HG02678 (cell line): ENCODE results near the gene OPCML.

Experiments used
- ATAC-seq: cut with Tn5 transposase; IDR thresholded peaks from one replicate; pipeline ENCODE4 v1.9.1; 2021; ENCODE audit warnings: mild to moderate bottlenecking, moderate library complexity; ENCODE audit not compliant: unreplicated experiment

Gene OPCML

GRCh38 chr11:133362916-133363315 lies 169.4 kb downstream of the OPCML start:
- no peak for ATAC-seq

- no peak for ATAC-seq
Measured at GRCh38 chr11:133362156-133362555, 170.1 kb downstream of the OPCML start.

- no peak for ATAC-seq
Measured at GRCh38 chr11:133361689-133361994, 170.7 kb downstream of the OPCML start.

GRCh38 chr11:133360860-133361688 lies 171.2 kb downstream of the OPCML start:
- no peak for ATAC-seq

- ATAC-seq, result no peak
Measured at GRCh38 chr11:133355095-133355494, 177.2 kb downstream of the OPCML start.

GRCh38 chr11:133354069-133354468 lies 178.2 kb downstream of the OPCML start:
- ATAC-seq, result no peak

GRCh38 chr11:133350045-133350444 lies 182.3 kb downstream of the OPCML start:
- ATAC-seq, result no peak

GRCh38 chr11:133347988-133348387 lies 184.3 kb downstream of the OPCML start:
- ATAC-seq, result no peak

GRCh38 chr11:133346137-133346536 lies 186.2 kb downstream of the OPCML start:
- ATAC-seq, result no peak

GRCh38 chr11:133343951-133344350 lies 188.3 kb downstream of the OPCML start:
- ATAC-seq, result no peak

GRCh38 chr11:133339495-133340140 lies 192.7 kb downstream of the OPCML start:
- no peak for ATAC-seq

- ATAC-seq, result no peak
Measured at GRCh38 chr11:133338588-133338987, 193.7 kb downstream of the OPCML start.

- no peak for ATAC-seq
Measured at GRCh38 chr11:133337951-133338418, 194.3 kb downstream of the OPCML start.

- ATAC-seq, result no peak
Measured at GRCh38 chr11:133337193-133337592, 195.1 kb downstream of the OPCML start.

- no peak for ATAC-seq
Measured at GRCh38 chr11:133331031-133331430, 201.3 kb downstream of the OPCML start.

GRCh38 chr11:133326849-133327248 lies 205.5 kb downstream of the OPCML start:
- ATAC-seq, result no peak

GRCh38 chr11:133326332-133326731 lies 206.0 kb downstream of the OPCML start:
- no peak for ATAC-seq

- ATAC-seq, result no peak
Measured at GRCh38 chr11:133325711-133326110, 206.6 kb downstream of the OPCML start.

GRCh38 chr11:133323354-133323753 lies 208.9 kb downstream of the OPCML start:
- no peak for ATAC-seq

GRCh38 chr11:133318221-133318620 lies 214.1 kb downstream of the OPCML start:
- ATAC-seq, result no peak

GRCh38 chr11:133311230-133311629 lies 221.1 kb downstream of the OPCML start:
- ATAC-seq, result no peak

GRCh38 chr11:133306019-133306418 lies 226.3 kb downstream of the OPCML start:
- ATAC-seq, result no peak
